ENCODE results near the gene PCDHGB1.

- TF ChIP-seq JUN (CRISPR knock-in tag; IDR thresholded peaks at IDR 0.05) (no peak), ZNF512 (CRISPR knock-in tag; IDR thresholded peaks at IDR 0.05; ENCODE audit: borderline replicate concordance) (no peak), CTCF (IDR thresholded peaks at IDR 0.05) (no peak), ZMAT4 (CRISPR knock-in tag; IDR thresholded peaks at IDR 0.05) (no peak), E2F4 (CRISPR knock-in tag; IDR thresholded peaks at IDR 0.05; ENCODE audit: borderline replicate concordance, low read depth) (no peak), ZNF232 (CRISPR knock-in tag; IDR thresholded peaks at IDR 0.05) (no peak), SMAD3 (CRISPR knock-in tag; IDR thresholded peaks at IDR 0.05; ENCODE audit: borderline replicate concordance) (no peak), ZNF423 (CRISPR knock-in tag; IDR thresholded peaks at IDR 0.05) (no peak), ZNF263 (CRISPR knock-in tag; IDR thresholded peaks at IDR 0.05; ENCODE audit: low read depth) (no peak), IRF2 (CRISPR knock-in tag; IDR thresholded peaks at IDR 0.05; ENCODE audit: borderline replicate concordance, low read depth) (no peak), FOXP1 (CRISPR knock-in tag; IDR thresholded peaks at IDR 0.05; ENCODE audit: borderline replicate concordance) (no peak), AFF4 (CRISPR knock-in tag; IDR thresholded peaks at IDR 0.05; ENCODE audit: borderline replicate concordance) (no peak), NR1H2 (CRISPR knock-in tag; IDR thresholded peaks at IDR 0.05) (no peak), FOXJ3 (CRISPR knock-in tag; IDR thresholded peaks at IDR 0.05; ENCODE audit: borderline replicate concordance) (no peak)
These were observed 7.1 kb upstream of the PCDHGB1 start for GRCh38 chr5:141342773-141343172.

Data from WTC11 (cell line).